Lower leg skin (tissue), 4 donors: ENCODE measurements around the gene SLC10A4. TPM values are rescaled to one million over a fixed set of nuclear protein-coding genes. Genes with fewer than 3 reads are reported as not detected.
A peak's percentile ranks its signal among the peaks of the same experiment; 100 is the strongest.

ENCODE experiments used
- DNase-seq, 2 donors: peaks; one replicate each; pipeline ENCODE4 v3.0.0-alpha.2; 2019; ENCODE audit warnings: low spot score in 2 of 2
- H3K4me3 ChIP-seq: fragments of 200-600 bp; sonication (generic); 2 replicates; pipeline ENCODE4 v1.5.1; 2017; ENCODE audit warnings: mild to moderate bottlenecking, low read depth; ENCODE audit not compliant: poor library complexity, severe bottlenecking
- POLR2A ChIP-seq, 2 donors: fragments of 450-650 bp; IDR thresholded peaks; one replicate each; pipeline ENCODE4 v1.6.1; 2016 to 2017; ENCODE audit warnings: antibody characterized with exemption in 2 of 2, mild to moderate bottlenecking in 1 of 2, moderate library complexity in 1 of 2
- WGBS, 2 donors: methylation state at CpG; one replicate each; pipeline ENCODE4 v1.1.5; 2018; 5-methylcytosine and 5-hydroxymethylcytosine counted together
- intact Hi-C: fragments of 100-400 bp; cut with DNase I; formaldehyde crosslinking; loops from one replicate; pipeline ENCODE4 v1.15.0; 2023; ENCODE audit warnings: low total_unique reads
- total RNA-seq, 4 donors: library from RNA; depleted of rRNA; stranded (reverse); fragments of >200 nt; gene quantifications; one replicate each; pipeline ENCODE4 v1.1.0, GENCODE V29; 2016
- TF ChIP-seq, protein P1 (sequence below), 3 donors: fragments of 450-650 bp; IDR thresholded peaks; one replicate each; pipeline ENCODE4 v1.5.1; 2016; ENCODE audit warnings: antibody characterized with exemption in 3 of 3, mild to moderate bottlenecking in 3 of 3, moderate library complexity in 2 of 3

SLC10A4 gene
- total RNA-seq, 4 donors from 2014 or later, result 0.19 TPM; not detected in 3

DNA sequence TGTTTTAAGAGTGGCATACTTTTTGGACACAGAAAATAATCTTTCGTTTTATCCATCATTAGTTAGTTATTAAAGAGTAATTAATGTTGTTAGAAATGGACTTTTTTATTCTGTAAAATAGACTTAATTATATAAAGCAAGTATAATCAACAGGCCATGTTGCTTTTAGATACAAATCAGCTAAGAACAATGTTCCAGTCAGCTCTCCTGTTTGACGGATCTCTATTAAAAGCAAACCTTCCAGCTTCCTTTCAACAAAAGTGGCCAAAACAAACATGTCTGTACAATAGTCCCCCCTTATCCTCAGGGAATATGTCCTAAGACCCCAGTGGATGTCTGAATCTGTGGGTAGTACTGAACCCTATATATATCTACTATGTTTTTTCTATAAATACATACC, 4.9 kb upstream of the SLC10A4 start:
- 68 to 77% methylated on average over 2 of the region's 2 CpGs for WGBS, 2 donors
- no peak for DNase-seq
- no peak overlapping the region for H3K4me3 ChIP-seq
- intact Hi-C loops, result no loop called here
- TF ChIP-seq POLR2A (IDR thresholded peaks at IDR 0.05), result no peak
- TF ChIP-seq, protein P1, sequence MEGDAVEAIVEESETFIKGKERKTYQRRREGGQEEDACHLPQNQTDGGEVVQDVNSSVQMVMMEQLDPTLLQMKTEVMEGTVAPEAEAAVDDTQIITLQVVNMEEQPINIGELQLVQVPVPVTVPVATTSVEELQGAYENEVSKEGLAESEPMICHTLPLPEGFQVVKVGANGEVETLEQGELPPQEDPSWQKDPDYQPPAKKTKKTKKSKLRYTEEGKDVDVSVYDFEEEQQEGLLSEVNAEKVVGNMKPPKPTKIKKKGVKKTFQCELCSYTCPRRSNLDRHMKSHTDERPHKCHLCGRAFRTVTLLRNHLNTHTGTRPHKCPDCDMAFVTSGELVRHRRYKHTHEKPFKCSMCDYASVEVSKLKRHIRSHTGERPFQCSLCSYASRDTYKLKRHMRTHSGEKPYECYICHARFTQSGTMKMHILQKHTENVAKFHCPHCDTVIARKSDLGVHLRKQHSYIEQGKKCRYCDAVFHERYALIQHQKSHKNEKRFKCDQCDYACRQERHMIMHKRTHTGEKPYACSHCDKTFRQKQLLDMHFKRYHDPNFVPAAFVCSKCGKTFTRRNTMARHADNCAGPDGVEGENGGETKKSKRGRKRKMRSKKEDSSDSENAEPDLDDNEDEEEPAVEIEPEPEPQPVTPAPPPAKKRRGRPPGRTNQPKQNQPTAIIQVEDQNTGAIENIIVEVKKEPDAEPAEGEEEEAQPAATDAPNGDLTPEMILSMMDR (IDR thresholded peaks at IDR 0.05), result no peak

DNA sequence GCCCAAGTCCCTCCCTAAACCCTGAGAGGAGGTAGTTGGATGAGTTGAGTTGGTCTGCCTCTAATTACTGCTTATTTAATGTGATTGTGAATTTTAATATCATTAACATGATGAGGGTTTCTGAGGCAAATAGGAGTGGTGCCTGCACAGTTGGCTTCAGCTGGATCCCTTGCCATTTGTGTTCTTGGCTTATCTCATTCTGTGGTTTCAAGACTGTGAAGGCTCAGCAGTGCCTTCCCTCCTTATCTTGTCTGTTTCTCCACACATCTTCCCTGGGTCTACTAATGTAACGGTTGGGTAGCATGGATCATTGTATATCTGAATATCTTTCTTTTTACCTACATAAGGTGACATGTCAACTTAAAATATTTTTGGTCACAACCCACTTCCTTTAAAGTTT, 1.6 kb upstream of the SLC10A4 start:
- DNase-seq, result no peak
- WGBS, 2 donors, result 90 to 94% methylated on average over 1 of the region's 1 CpG
- no peak overlapping the region for H3K4me3 ChIP-seq
- intact Hi-C loops, result no loop called here
- TF ChIP-seq, protein P1 (IDR thresholded peaks at IDR 0.05), result no peak
- TF ChIP-seq POLR2A (IDR thresholded peaks at IDR 0.05), result no peak

DNA sequence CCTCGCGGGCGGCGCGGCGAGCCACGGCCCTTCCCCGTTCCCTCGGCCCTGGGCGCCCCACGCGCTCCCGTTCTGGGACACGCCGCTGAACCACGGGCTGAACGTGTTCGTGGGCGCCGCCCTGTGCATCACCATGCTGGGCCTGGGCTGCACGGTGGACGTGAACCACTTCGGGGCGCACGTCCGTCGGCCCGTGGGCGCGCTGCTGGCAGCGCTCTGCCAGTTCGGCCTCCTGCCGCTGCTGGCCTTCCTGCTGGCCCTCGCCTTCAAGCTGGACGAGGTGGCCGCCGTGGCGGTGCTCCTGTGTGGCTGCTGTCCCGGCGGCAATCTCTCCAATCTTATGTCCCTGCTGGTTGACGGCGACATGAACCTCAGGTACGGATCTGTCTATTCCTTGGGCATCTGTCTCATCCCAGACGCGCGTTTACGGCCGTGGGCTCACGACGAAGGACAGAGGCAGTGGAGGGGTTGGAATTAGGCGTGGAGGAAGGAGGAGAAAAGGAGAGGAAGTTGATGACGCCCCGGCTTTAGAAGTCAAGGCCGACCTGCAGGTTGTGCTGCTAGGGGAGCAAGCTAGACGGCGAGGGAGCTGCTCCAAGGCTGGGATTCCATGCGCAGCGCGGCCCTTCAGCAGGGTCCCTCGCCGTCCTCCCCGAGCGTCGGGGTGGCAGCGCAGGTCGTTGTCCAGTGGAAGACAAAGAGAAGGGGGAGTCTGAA, 792 bp downstream of the SLC10A4 start:
- intact Hi-C loops, result no loop called here
- TF ChIP-seq, protein P1 (IDR thresholded peaks at IDR 0.05), result no peak
- TF ChIP-seq POLR2A (IDR thresholded peaks at IDR 0.05), result no peak
- DNase-seq, result no peak
- H3K4me3 ChIP-seq, result no peak overlapping the region
- 8 to 12% methylated on average over 46 to 64 of the region's 66 CpGs for WGBS, 2 donors

DNA sequence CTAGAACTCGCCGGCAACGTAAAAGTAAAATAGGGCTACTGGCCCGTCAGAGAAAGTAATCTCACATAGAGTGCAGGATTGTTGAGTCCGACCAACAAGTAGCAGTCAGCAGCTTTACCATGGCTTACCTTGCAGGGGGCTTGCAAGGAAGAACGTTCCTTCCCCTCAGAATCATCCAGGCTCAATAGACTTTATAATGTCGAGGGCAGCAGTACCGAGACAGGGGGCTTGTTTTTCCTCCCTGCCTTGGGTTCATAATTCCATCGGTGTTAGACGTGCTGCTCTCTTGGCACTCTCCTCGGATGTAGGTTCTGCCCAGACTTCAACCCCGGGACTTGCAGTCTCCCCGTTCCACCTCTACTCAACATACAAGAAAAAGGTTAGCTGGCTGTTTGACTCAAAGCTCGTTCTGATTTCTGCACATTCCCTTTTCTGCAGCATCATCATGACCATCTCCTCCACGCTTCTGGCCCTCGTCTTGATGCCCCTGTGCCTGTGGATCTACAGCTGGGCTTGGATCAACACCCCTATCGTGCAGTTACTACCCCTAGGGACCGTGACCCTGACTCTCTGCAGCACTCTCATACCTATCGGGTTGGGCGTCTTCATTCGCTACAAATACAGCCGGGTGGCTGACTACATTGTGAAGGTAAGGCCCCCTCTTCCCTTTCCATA, 1.5 kb downstream of the SLC10A4 start:
- no peak overlapping the region for H3K4me3 ChIP-seq
- no peak for TF ChIP-seq POLR2A (IDR thresholded peaks at IDR 0.05)
- 50 to 54% methylated on average over 22 of the region's 22 CpGs for WGBS, 2 donors
- intact Hi-C loops, result no loop called here
- DNase-seq, result no peak

DNA sequence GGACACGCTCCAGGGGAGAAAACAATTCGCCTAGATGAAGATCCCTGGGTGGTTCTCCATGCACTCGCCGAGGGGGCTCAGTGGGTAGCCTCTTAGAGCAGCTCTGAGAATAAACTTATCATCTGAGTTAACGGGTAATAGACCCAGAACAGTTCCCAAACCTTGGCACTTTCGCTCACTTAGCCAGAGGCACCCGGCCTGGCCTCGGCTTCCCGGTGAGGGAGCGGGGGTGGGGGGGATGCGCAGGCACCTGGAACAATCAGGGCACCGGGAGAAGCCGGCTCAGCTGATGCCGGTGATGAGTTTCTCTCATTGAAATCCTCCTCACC, 6.5 kb downstream of the SLC10A4 start:
- 28 to 33% methylated on average over 11 to 14 of the region's 14 CpGs for WGBS, 2 donors
- no peak for DNase-seq
- H3K4me3 ChIP-seq, result no peak overlapping the region
- intact Hi-C loops, result no loop called here
- no peak for TF ChIP-seq POLR2A (IDR thresholded peaks at IDR 0.05)
- TF ChIP-seq, protein P1 (IDR thresholded peaks at IDR 0.05), result no peak

DNA sequence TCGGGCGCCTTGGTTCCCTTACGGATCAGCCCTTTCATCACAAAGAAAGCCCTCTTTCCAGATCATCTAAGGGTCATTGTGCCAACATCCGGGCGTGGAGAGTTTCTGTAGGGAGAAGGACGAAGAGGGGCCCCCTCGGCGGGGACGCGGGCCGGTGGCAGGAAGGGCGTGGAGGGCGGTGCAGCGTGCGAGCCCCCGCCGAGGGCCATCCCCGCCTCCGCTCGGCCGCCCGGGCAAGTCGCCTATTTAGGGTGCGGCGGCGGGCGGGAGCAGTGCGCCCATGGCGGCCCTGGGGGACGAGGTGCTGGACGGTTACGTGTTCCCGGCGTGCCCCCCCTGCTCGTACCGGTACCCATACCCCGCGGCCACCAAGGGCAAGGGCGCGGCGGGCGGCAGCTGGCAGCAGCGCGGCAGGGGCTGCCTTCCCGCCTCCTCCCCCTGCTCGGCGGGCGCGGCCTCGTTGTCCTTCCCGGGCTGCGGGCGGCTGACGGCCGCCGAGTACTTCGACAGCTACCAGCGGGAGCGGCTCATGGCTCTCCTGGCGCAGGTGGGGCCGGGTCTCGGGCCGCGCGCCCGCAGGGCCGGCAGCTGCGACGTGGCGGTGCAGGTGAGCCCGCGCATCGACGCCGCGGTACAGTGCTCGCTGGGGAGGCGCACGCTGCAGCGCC, 7.0 kb downstream of the SLC10A4 start, which contains the start of gene ZAR1:
Gene ZAR1 (plus strand): TSS at position 241 of the 668 bp plus-strand sequence. CDS start 40 bp downstream, at position 281.
- 1 to 3% methylated on average over 22 to 24 of the region's 80 CpGs for WGBS, 2 donors
- DNase-seq, result no peak
- TF ChIP-seq, protein P1 (IDR thresholded peaks at IDR 0.05), result no peak
- TF ChIP-seq POLR2A (IDR thresholded peaks at IDR 0.05), result no peak
- peak within 1 kb of the TSS; percentile 12 for H3K4me3 ChIP-seq
- intact Hi-C loops, result no loop called here
